ENCODE measurements around the gene ATP2B1.

GRCh38 chr12:89697296-89697695 is 11.3 kb downstream of the ATP2B1 start:
- no peak for TF ChIP-seq CTCF (conservative IDR thresholded peaks at IDR 0.05; ENCODE audit: low read length)
- no peak for TF ChIP-seq EZH2phosphoT487 (IDR thresholded peaks at IDR 0.05; ENCODE audit: borderline replicate concordance)
